Suprapubic skin (tissue), 3 donors: ENCODE data around the gene FKBP5.

Experiments used
- EP300 ChIP-seq: sonication (generic); formaldehyde crosslinking; IDR thresholded peaks from one replicate; pipeline ENCODE4 v1.6.1; 2017; ENCODE audit warnings: antibody characterized with exemption
- POLR2A ChIP-seq, 2 donors: fragments of 450-650 bp; IDR thresholded peaks; one replicate each; pipeline ENCODE4 v1.6.1; 2017; ENCODE audit warnings: antibody characterized with exemption in 2 of 2, mild to moderate bottlenecking in 2 of 2, moderate library complexity in 2 of 2
- TF ChIP-seq, protein P1 (sequence below), 2 donors: fragments of 200-600 bp in 1 of 2; fragments of 450-650 bp in 1 of 2; sonication (generic) in 1 of 2; IDR thresholded peaks; one replicate each; pipeline ENCODE4 v1.5.1; 2016 to 2019; ENCODE audit warnings: antibody characterized with exemption in 2 of 2, mild to moderate bottlenecking in 1 of 2, moderate library complexity in 1 of 2

DNA sequence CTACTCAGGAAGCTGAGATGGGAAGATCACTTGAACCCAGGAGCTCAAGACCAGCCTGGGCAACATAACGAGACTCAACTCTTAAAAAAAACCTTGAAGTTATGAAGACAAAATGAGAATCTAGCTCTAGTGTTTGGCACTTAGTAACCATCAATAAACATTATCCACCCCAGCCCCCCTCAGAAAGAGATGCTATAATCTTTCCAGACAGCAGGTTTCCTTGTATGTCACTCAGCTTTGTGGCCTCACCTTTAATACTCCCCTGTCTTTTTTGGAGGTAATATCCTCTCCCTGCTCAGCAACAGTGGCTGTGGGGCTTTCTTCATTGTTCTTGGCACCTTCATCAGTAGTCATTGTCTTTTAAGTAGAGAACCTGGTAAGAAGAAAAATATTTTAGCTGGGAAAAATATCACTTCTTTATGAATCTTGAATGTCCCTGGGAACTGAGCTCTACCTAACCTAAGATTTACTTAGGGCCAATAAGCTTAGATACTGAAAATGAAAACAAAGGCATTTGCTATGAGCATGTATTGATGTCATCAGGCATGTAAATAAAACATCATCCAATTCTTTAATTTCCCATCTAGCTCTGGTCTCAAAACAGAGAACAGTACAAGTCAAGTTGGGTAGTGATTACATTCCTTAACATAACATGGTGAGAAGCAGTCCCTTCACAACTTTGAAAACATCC is 46.1 kb downstream of the FKBP5 start:
- TF ChIP-seq, protein P1, sequence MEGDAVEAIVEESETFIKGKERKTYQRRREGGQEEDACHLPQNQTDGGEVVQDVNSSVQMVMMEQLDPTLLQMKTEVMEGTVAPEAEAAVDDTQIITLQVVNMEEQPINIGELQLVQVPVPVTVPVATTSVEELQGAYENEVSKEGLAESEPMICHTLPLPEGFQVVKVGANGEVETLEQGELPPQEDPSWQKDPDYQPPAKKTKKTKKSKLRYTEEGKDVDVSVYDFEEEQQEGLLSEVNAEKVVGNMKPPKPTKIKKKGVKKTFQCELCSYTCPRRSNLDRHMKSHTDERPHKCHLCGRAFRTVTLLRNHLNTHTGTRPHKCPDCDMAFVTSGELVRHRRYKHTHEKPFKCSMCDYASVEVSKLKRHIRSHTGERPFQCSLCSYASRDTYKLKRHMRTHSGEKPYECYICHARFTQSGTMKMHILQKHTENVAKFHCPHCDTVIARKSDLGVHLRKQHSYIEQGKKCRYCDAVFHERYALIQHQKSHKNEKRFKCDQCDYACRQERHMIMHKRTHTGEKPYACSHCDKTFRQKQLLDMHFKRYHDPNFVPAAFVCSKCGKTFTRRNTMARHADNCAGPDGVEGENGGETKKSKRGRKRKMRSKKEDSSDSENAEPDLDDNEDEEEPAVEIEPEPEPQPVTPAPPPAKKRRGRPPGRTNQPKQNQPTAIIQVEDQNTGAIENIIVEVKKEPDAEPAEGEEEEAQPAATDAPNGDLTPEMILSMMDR (IDR thresholded peaks at IDR 0.05) = no peak
- TF ChIP-seq POLR2A (IDR thresholded peaks at IDR 0.05) (no peak), EP300 (no peak)
